HepG2 (cell line): ENCODE data around the gene MT1F. TPM values are rescaled to one million over a fixed set of nuclear protein-coding genes. Genes with fewer than 3 reads are reported as not detected.
A peak's percentile ranks its signal among the peaks of the same experiment; 100 is the strongest.

Source experiments
- FOXP4 ChIP-seq: sonication (generic); formaldehyde crosslinking; IDR thresholded peaks from 2 replicates; pipeline ENCODE4 v1.4.0; 2020; ENCODE audit warnings: missing genetic modification reagents
- NCOA2 ChIP-seq: sonication (generic); formaldehyde crosslinking; IDR thresholded peaks from 2 replicates; pipeline ENCODE4 v1.8.0; 2022; ENCODE audit warnings: inconsistent platforms
- NCOA5 ChIP-seq: sonication (generic); formaldehyde crosslinking; IDR thresholded peaks from 2 replicates; pipeline ENCODE4 v1.4.0; 2020; ENCODE audit warnings: missing genetic modification reagents
- NR2F2 ChIP-seq: IDR thresholded peaks from 2 replicates; pipeline ENCODE4 v1.6.1; 2012; ENCODE audit warnings: low read depth, inconsistent platforms, borderline replicate concordance
- ONECUT2 ChIP-seq: sonication (generic); formaldehyde crosslinking; IDR thresholded peaks from 2 replicates; pipeline ENCODE4 v1.4.0; 2020; ENCODE audit warnings: missing genetic modification reagents
- PLRG1 ChIP-seq: fragments of 450-650 bp; conservative IDR thresholded peaks from 2 replicates; pipeline ENCODE4 v1.6.1; 2016
- SRF ChIP-seq: IDR thresholded peaks from 2 replicates; pipeline ENCODE4 v1.6.1; 2011; ENCODE audit warnings: mild to moderate bottlenecking, low read depth, low read length, moderate library complexity
- STAG1 ChIP-seq: sonication (generic); formaldehyde crosslinking; IDR thresholded peaks from 2 replicates; pipeline ENCODE4 v1.4.0; 2020; ENCODE audit warnings: missing genetic modification reagents
- ZNF589 ChIP-seq: sonication (generic); formaldehyde crosslinking; conservative IDR thresholded peaks from 2 replicates; pipeline ENCODE4 v1.8.0; 2022; ENCODE audit warnings: mild to moderate bottlenecking, moderate library complexity, missing genetic modification reagents
- ZNF678 ChIP-seq: sonication (generic); formaldehyde crosslinking; IDR thresholded peaks from 2 replicates; pipeline ENCODE4 v1.4.0; 2020; ENCODE audit warnings: mild to moderate bottlenecking, missing genetic modification reagents
- ZNF737 ChIP-seq: sonication (generic); formaldehyde crosslinking; IDR thresholded peaks from 2 replicates; pipeline ENCODE4 v1.5.0; 2020; ENCODE audit warnings: missing genetic modification reagents, mild to moderate bottlenecking, borderline replicate concordance
- ZNF839 ChIP-seq: sonication (generic); formaldehyde crosslinking; IDR thresholded peaks from 2 replicates; pipeline ENCODE4 v1.4.0; 2020; ENCODE audit warnings: missing genetic modification reagents, mild to moderate bottlenecking, borderline replicate concordance
- ZSCAN20 ChIP-seq: sonication (generic); formaldehyde crosslinking; IDR thresholded peaks from 2 replicates; pipeline ENCODE4 v1.4.0; 2020; ENCODE audit warnings: missing genetic modification reagents, mild to moderate bottlenecking, borderline replicate concordance
- polyA plus RNA-seq, 8 experiments: library from polyadenylated mRNA; depleted of rRNA in 3 of 8; stranded (reverse) in 7 of 8; unstranded in 1 of 8; fragments of >200 nt; fragmentation: Illumina TruSeq in 4 of 8; extraction: Trizol in 4 of 8; gene quantifications; 2 replicates each; pipeline versions ENCODE4 v1.2.1 to v1.2.3, GENCODE V29; 2011 to 2016; ENCODE audit warnings: low read depth in 4 of 8, missing spikeins in 1 of 8, mixed read lengths in 1 of 8; ENCODE audit not compliant: insufficient read depth in 1 of 8
- total RNA-seq, 5 experiments: library from RNA; depleted of rRNA; stranded (reverse); fragments of >200 nt; fragmentation: Illumina TruSeq; extraction: Trizol; gene quantifications; 2 replicates each; pipeline ENCODE4 v1.2.3, GENCODE V29; 2016; ENCODE audit warnings: low read depth in 1 of 5
- TF ChIP-seq, protein P1 (sequence below): sonication (generic); formaldehyde crosslinking; IDR thresholded peaks from one replicate; pipeline ENCODE4 v1.5.1; 2020; ENCODE audit warnings: mild to moderate bottlenecking, missing genetic modification reagents; ENCODE audit errors: not compliant biosample characterization
- TF ChIP-seq, protein P2 (sequence below): IDR thresholded peaks from 2 replicates; pipeline ENCODE4 v1.6.1; 2016; ENCODE audit warnings: missing compliant biosample characterization, missing genetic modification reagents, borderline replicate concordance

The MT1F gene
- total and polyA plus RNA-seq, 2 of the 13 experiments (the other 11 are each of a cell fraction or from before 2014, with no cell fraction given): 1.9 to 169 TPM

- TF ChIP-seq, protein P1, sequence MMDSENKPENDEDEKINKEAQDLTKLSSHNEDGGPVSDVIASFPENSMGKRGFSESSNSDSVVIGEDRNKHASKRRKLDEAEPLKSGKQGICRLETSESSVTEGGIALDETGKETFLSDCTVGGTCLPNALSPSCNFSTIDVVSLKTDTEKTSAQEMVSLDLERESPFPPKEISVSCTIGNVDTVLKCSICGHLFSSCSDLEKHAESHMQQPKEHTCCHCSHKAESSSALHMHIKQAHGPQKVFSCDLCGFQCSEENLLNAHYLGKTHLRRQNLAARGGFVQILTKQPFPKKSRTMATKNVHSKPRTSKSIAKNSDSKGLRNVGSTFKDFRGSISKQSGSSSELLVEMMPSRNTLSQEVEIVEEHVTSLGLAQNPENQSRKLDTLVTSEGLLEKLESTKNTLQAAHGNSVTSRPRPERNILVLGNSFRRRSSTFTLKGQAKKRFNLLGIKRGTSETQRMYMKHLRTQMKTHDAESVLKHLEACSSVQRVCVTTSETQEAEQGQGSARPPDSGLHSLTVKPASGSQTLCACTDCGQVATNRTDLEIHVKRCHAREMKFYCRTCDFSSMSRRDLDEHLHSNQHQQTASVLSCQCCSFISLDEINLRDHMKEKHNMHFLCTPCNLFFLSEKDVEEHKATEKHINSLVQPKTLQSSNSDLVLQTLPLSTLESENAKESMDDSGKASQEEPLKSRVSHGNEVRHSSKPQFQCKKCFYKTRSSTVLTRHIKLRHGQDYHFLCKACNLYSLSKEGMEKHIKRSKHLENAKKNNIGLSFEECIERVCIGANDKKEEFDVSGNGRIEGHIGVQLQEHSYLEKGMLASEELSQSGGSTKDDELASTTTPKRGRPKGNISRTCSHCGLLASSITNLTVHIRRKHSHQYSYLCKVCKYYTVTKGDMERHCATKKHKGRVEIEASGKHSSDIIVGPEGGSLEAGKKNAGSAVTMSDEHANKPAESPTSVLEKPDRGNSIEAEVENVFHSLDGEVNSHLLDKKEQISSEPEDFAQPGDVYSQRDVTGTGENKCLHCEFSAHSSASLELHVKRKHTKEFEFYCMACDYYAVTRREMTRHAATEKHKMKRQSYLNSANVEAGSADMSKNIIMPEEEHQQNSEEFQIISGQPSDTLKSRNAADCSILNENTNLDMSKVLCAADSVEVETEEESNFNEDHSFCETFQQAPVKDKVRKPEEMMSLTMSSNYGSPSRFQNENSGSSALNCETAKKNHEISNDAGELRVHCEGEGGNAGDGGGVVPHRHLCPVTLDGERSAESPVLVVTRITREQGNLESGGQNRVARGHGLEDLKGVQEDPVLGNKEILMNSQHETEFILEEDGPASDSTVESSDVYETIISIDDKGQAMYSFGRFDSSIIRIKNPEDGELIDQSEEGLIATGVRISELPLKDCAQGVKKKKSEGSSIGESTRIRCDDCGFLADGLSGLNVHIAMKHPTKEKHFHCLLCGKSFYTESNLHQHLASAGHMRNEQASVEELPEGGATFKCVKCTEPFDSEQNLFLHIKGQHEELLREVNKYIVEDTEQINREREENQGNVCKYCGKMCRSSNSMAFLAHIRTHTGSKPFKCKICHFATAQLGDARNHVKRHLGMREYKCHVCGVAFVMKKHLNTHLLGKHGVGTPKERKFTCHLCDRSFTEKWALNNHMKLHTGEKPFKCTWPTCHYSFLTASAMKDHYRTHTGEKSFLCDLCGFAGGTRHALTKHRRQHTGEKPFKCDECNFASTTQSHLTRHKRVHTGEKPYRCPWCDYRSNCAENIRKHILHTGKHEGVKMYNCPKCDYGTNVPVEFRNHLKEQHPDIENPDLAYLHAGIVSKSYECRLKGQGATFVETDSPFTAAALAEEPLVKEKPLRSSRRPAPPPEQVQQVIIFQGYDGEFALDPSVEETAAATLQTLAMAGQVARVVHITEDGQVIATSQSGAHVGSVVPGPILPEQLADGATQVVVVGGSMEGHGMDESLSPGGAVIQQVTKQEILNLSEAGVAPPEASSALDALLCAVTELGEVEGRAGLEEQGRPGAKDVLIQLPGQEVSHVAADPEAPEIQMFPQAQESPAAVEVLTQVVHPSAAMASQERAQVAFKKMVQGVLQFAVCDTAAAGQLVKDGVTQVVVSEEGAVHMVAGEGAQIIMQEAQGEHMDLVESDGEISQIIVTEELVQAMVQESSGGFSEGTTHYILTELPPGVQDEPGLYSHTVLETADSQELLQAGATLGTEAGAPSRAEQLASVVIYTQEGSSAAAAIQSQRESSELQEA (CRISPR knock-in tag): no peak
- TF ChIP-seq ZSCAN20 (CRISPR knock-in tag) (no peak), ZNF737 (CRISPR knock-in tag) (no peak), FOXP4 (CRISPR knock-in tag) (0 out of 2 replicates have a peak, but pooled peaks have one; percentile 6), ZNF589 (CRISPR knock-in tag) (no peak), ZNF678 (CRISPR knock-in tag) (0 out of 2 replicates have a peak, but pooled peaks have one; percentile 28), NR2F2 (no peak), ZNF839 (CRISPR knock-in tag) (no peak; the same call in 1 of the 2 replicates), NCOA2 (CRISPR knock-in tag) (0 out of 2 replicates have a peak, but pooled peaks have one; percentile 43), ONECUT2 (no peak; the same call in 1 of the 2 replicates), STAG1 (no peak), SRF (no peak), PLRG1 (no peak), NCOA5 (CRISPR knock-in tag) (no peak)
- TF ChIP-seq, protein P2, sequence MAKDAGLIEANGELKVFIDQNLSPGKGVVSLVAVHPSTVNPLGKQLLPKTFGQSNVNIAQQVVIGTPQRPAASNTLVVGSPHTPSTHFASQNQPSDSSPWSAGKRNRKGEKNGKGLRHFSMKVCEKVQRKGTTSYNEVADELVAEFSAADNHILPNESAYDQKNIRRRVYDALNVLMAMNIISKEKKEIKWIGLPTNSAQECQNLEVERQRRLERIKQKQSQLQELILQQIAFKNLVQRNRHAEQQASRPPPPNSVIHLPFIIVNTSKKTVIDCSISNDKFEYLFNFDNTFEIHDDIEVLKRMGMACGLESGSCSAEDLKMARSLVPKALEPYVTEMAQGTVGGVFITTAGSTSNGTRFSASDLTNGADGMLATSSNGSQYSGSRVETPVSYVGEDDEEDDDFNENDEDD: peak; percentile 31; the same call in 1 of the 2 replicates
These were observed 32.4 kb upstream of the MT1F start, which contains the start of gene MT1E (continued) for GRCh38 chr16:56625140-56625942.
